Astrocyte (in vitro differentiated cells and primary cell): ENCODE measurements around the gene GPC5.

Source experiments
- EZH2 ChIP-seq: IDR thresholded peaks from 2 replicates; pipeline ENCODE4 v1.6.1; 2012; ENCODE audit warnings: mild to moderate bottlenecking, low read length, inconsistent platforms; ENCODE audit not compliant: insufficient read depth
- TF ChIP-seq, protein P1 (sequence below): IDR thresholded peaks from 2 replicates; pipeline ENCODE4 v1.5.1; 2011; ENCODE audit warnings: low read depth, mild to moderate bottlenecking, inconsistent platforms, low read length, moderate library complexity; ENCODE audit not compliant: insufficient read depth

DNA sequence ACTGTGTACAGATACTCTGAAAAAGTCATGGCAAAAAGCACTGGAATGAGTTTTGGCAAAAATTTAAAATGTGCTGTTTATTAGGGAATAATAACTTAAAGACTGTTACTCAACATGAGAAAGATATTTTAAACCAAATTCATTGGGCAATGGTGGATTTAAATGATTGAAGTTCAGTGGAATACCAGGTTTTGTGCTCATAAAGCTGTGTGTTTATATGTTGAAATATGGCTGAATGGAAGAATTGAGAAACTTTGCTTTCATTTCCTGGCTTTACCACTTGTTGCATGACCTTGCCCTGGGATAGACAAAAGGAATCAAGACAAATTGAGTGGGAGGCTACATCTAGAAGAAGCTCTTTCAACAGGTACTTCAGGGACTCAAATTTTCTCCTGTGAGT, 246.4 kb downstream of the GPC5 start:
- TF ChIP-seq, protein P1, sequence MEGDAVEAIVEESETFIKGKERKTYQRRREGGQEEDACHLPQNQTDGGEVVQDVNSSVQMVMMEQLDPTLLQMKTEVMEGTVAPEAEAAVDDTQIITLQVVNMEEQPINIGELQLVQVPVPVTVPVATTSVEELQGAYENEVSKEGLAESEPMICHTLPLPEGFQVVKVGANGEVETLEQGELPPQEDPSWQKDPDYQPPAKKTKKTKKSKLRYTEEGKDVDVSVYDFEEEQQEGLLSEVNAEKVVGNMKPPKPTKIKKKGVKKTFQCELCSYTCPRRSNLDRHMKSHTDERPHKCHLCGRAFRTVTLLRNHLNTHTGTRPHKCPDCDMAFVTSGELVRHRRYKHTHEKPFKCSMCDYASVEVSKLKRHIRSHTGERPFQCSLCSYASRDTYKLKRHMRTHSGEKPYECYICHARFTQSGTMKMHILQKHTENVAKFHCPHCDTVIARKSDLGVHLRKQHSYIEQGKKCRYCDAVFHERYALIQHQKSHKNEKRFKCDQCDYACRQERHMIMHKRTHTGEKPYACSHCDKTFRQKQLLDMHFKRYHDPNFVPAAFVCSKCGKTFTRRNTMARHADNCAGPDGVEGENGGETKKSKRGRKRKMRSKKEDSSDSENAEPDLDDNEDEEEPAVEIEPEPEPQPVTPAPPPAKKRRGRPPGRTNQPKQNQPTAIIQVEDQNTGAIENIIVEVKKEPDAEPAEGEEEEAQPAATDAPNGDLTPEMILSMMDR: no peak
- TF ChIP-seq EZH2: no peak
